ENCODE results near the gene BRD1. TPM values are rescaled to one million over a fixed set of nuclear protein-coding genes. Genes with fewer than 3 reads are reported as not detected.
"Not testable (repeated sequence)": the region's sequence is repeated elsewhere in the genome, so short reads cannot be mapped to it uniquely, and the experiment has no call there.

Gene BRD1
- total RNA-seq, 1 donor from 2014 or later = 17.5 TPM

GRCh38 chr22:49764127-49764581, 63.5 kb downstream of the BRD1 start:
- ATAC-seq (no peak), DNase-seq (ENCODE audit: missing footprints) (no peak)
- intact Hi-C loops (cut with DNase I) = loop anchor here (10.0 kb wide), 1 partner anchor 271 kb away; no protein-coding TSS in a partner anchor

- ATAC-seq (no peak), DNase-seq (ENCODE audit: missing footprints) (no peak)
- intact Hi-C loops (cut with DNase I) = loop anchor here (10.0 kb wide), 1 partner anchor 271 kb away; no protein-coding TSS in a partner anchor
Observed at GRCh38 chr22:49763696-49764095, 64.0 kb downstream of the BRD1 start.

GRCh38 chr22:49763138-49763537, 64.5 kb downstream of the BRD1 start:
- DNase-seq (ENCODE audit: missing footprints) (no peak), ATAC-seq (no peak)
- intact Hi-C loops (cut with DNase I) = loop anchor here (10.0 kb wide), 1 partner anchor 272 kb away; no protein-coding TSS in a partner anchor

- intact Hi-C loops (cut with DNase I) = loop anchor here (10.0 kb wide), 1 partner anchor 272 kb away; no protein-coding TSS in a partner anchor
- ATAC-seq; DNase-seq (ENCODE audit: missing footprints): not testable (repeated sequence)
Observed at GRCh38 chr22:49762571-49762970, 65.1 kb downstream of the BRD1 start.

- DNase-seq (ENCODE audit: missing footprints) = no peak
- ATAC-seq = no peak
Observed at GRCh38 chr22:49761836-49762235, 65.8 kb downstream of the BRD1 start.

GRCh38 chr22:49760630-49761571, 66.8 kb downstream of the BRD1 start:
- DNase-seq (ENCODE audit: missing footprints) (no peak), ATAC-seq (no peak)
- intact Hi-C loops (cut with DNase I) = loop anchor here (10.0 kb wide), 1 partner anchor 274 kb away; no protein-coding TSS in a partner anchor

More at GRCh38 chr22:49761836-49762235, 65.8 kb downstream of the BRD1 start:
- intact Hi-C loops (cut with DNase I) = loop anchor here (10.0 kb wide), 1 partner anchor 273 kb away; no protein-coding TSS in a partner anchor

- DNase-seq (ENCODE audit: missing footprints) (no peak), ATAC-seq (no peak)
- intact Hi-C loops (cut with DNase I) = loop anchor here (10.0 kb wide), 1 partner anchor 275 kb away; no protein-coding TSS in a partner anchor
Observed at GRCh38 chr22:49760280-49760629, 67.4 kb downstream of the BRD1 start.

- intact Hi-C loops (cut with DNase I) = no loop called here
- DNase-seq (ENCODE audit: missing footprints) = no peak
- no peak for ATAC-seq
Observed at GRCh38 chr22:49756676-49757075, 71.0 kb downstream of the BRD1 start.

- intact Hi-C loops (cut with DNase I) = no loop called here
- DNase-seq (ENCODE audit: missing footprints) (no peak), ATAC-seq (no peak)
Observed at GRCh38 chr22:49756201-49756600, 71.5 kb downstream of the BRD1 start.

GRCh38 chr22:49755631-49756001, 72.1 kb downstream of the BRD1 start:
- no peak for ATAC-seq
- no peak for DNase-seq (ENCODE audit: missing footprints)
- intact Hi-C loops (cut with DNase I) = no loop called here

GRCh38 chr22:49754696-49755630, 72.7 kb downstream of the BRD1 start:
- DNase-seq (ENCODE audit: missing footprints) (no peak), ATAC-seq (no peak)
- intact Hi-C loops (cut with DNase I) = no loop called here

- ATAC-seq = no peak
- intact Hi-C loops (cut with DNase I) = no loop called here
- DNase-seq (ENCODE audit: missing footprints) = no peak
Observed at GRCh38 chr22:49753961-49754695, 73.5 kb downstream of the BRD1 start.

- DNase-seq (ENCODE audit: missing footprints) (no peak), ATAC-seq (no peak)
- intact Hi-C loops (cut with DNase I) = no loop called here
Observed at GRCh38 chr22:49753276-49753890, 74.3 kb downstream of the BRD1 start.

- intact Hi-C loops (cut with DNase I) = no loop called here
- DNase-seq (ENCODE audit: missing footprints) (no peak), ATAC-seq (no peak)
Observed at GRCh38 chr22:49752598-49753091, 75.0 kb downstream of the BRD1 start.

- intact Hi-C loops (cut with DNase I) = no loop called here
- DNase-seq (ENCODE audit: missing footprints) (no peak), ATAC-seq (no peak)
Observed at GRCh38 chr22:49751966-49752597, 75.6 kb downstream of the BRD1 start.

- ATAC-seq (no peak), DNase-seq (ENCODE audit: missing footprints) (no peak)
- intact Hi-C loops (cut with DNase I) = no loop called here
Observed at GRCh38 chr22:49751318-49751965, 76.2 kb downstream of the BRD1 start.

Data from Right ventricle myocardium inferior (tissue), 1 donor.